Glutamatergic neuron (in vitro differentiated cells): Measurements from ENCODE around the gene TBC1D22A. TPM values are rescaled to one million over a fixed set of nuclear protein-coding genes. Genes with fewer than 3 reads are reported as not detected.

Source experiments
- DNase-seq: peaks from one replicate; pipeline ENCODE4 v3.0.0; 2022
- H3K27ac Mint-ChIP-seq: one replicate; pipeline ENCODE4 v1.8.0; 2020; ENCODE audit warnings: mild to moderate bottlenecking, mixed read lengths, inconsistent platforms; ENCODE audit not compliant: unreplicated experiment
- H3K27me3 Mint-ChIP-seq: one replicate; pipeline ENCODE4 v1.8.0; 2020; ENCODE audit warnings: mild to moderate bottlenecking, moderate library complexity, mixed read lengths, inconsistent platforms; ENCODE audit not compliant: unreplicated experiment
- H3K36me3 Mint-ChIP-seq: one replicate; pipeline ENCODE4 v1.8.0; 2020; ENCODE audit warnings: mild to moderate bottlenecking, mixed read lengths, inconsistent platforms; ENCODE audit not compliant: unreplicated experiment
- H3K4me1 Mint-ChIP-seq: one replicate; pipeline ENCODE4 v1.8.0; 2020; ENCODE audit warnings: mild to moderate bottlenecking, low read depth, mixed read lengths, inconsistent platforms; ENCODE audit not compliant: unreplicated experiment
- H3K4me3 Mint-ChIP-seq: one replicate; pipeline ENCODE4 v1.8.0; 2020; ENCODE audit warnings: mild to moderate bottlenecking, mixed read lengths, inconsistent platforms; ENCODE audit not compliant: unreplicated experiment
- H3K9me3 Mint-ChIP-seq: one replicate; pipeline ENCODE4 v1.8.0; 2020; ENCODE audit warnings: mild to moderate bottlenecking, moderate library complexity, mixed read lengths, inconsistent platforms; ENCODE audit not compliant: unreplicated experiment
- CTCF ChIP-seq: fragments of 200-600 bp; sonication (generic); IDR thresholded peaks from one replicate; pipeline ENCODE4 v1.5.0; 2021; ENCODE audit not compliant: partially characterized antibody, unreplicated experiment
- total RNA-seq: library from RNA; stranded (reverse); fragmentation: NEBNext Ultra II Directional; extraction: Animal tissue kit (Norgen Biotek cat#: 25700); gene quantifications from one replicate; pipeline ENCODE4 v1.2.1, GENCODE V29; 2021; ENCODE audit not compliant: unreplicated experiment

Gene TBC1D22A
- total RNA-seq, 1 donor from 2014 or later, result 23.0 TPM

- H3K4me1 Mint-ChIP-seq, result peaks cover 2% of the 10 kb centered on the region
- peaks cover 4% of the 10 kb centered on the region for H3K27me3 Mint-ChIP-seq
- H3K27ac Mint-ChIP-seq, result no peak overlapping the region
- peaks cover 14% of the 10 kb centered on the region for H3K36me3 Mint-ChIP-seq
- no peak overlapping the region for H3K4me3 Mint-ChIP-seq
- peaks cover 3% of the 10 kb centered on the region for H3K9me3 Mint-ChIP-seq
- TF ChIP-seq CTCF, result no peak
- DNase-seq, result no peak
Observed at GRCh38 chr22:46851311-46851710, 88.9 kb downstream of the TBC1D22A start.

GRCh38 chr22:46851941-46852340 lies 89.5 kb downstream of the TBC1D22A start:
- Mint-ChIP-seq H3K9me3 (peaks cover 3% of the 10 kb centered on the region), H3K4me1 (peaks cover 2% of the 10 kb centered on the region), H3K27ac (no peak overlapping the region), H3K36me3 (peaks cover 11% of the 10 kb centered on the region), H3K4me3 (no peak overlapping the region), H3K27me3 (peaks cover 4% of the 10 kb centered on the region)
- DNase-seq, result no peak
- TF ChIP-seq CTCF, result no peak

GRCh38 chr22:46852771-46853170 lies 90.3 kb downstream of the TBC1D22A start:
- peaks cover 4% of the 10 kb centered on the region for H3K27me3 Mint-ChIP-seq
- H3K4me3 Mint-ChIP-seq, result no peak overlapping the region
- DNase-seq, result no peak
- peaks cover 3% of the 10 kb centered on the region for H3K9me3 Mint-ChIP-seq
- peaks cover 2% of the 10 kb centered on the region for H3K4me1 Mint-ChIP-seq
- no peak for TF ChIP-seq CTCF
- H3K36me3 Mint-ChIP-seq, result peaks cover 11% of the 10 kb centered on the region
- no peak overlapping the region for H3K27ac Mint-ChIP-seq

- Mint-ChIP-seq H3K27me3 (peaks cover 4% of the 10 kb centered on the region), H3K4me3 (no peak overlapping the region), H3K9me3 (peaks cover 3% of the 10 kb centered on the region), H3K27ac (no peak overlapping the region), H3K36me3 (peaks cover 11% of the 10 kb centered on the region), H3K4me1 (peaks cover 2% of the 10 kb centered on the region)
- no peak for DNase-seq
- no peak for TF ChIP-seq CTCF
Observed at GRCh38 chr22:46853191-46853590, 90.7 kb downstream of the TBC1D22A start.

GRCh38 chr22:46854125-46854870 lies 91.8 kb downstream of the TBC1D22A start:
- Mint-ChIP-seq H3K4me3 (no peak overlapping the region), H3K27ac (no peak overlapping the region), H3K27me3 (peaks cover 4% of the 10 kb centered on the region)

More at GRCh38 chr22:46854125-46854870, 91.8 kb downstream of the TBC1D22A start:
- Mint-ChIP-seq H3K4me1 (peaks cover 2% of the 10 kb centered on the region), H3K36me3 (peaks cover 11% of the 10 kb centered on the region), H3K9me3 (peaks cover 3% of the 10 kb centered on the region)
- no peak for DNase-seq
- TF ChIP-seq CTCF, result no peak
